CD4-positive, alpha-beta T cell treated with Interleukin-15 for 4 hours (primary cell): Measurements from ENCODE around the gene FOXO1.

ENCODE experiments used
- DNase-seq: peaks from one replicate; pipeline ENCODE4 v3.0.0-alpha.2; 2020; ENCODE audit warnings: low spot score

Gene FOXO1

DNA sequence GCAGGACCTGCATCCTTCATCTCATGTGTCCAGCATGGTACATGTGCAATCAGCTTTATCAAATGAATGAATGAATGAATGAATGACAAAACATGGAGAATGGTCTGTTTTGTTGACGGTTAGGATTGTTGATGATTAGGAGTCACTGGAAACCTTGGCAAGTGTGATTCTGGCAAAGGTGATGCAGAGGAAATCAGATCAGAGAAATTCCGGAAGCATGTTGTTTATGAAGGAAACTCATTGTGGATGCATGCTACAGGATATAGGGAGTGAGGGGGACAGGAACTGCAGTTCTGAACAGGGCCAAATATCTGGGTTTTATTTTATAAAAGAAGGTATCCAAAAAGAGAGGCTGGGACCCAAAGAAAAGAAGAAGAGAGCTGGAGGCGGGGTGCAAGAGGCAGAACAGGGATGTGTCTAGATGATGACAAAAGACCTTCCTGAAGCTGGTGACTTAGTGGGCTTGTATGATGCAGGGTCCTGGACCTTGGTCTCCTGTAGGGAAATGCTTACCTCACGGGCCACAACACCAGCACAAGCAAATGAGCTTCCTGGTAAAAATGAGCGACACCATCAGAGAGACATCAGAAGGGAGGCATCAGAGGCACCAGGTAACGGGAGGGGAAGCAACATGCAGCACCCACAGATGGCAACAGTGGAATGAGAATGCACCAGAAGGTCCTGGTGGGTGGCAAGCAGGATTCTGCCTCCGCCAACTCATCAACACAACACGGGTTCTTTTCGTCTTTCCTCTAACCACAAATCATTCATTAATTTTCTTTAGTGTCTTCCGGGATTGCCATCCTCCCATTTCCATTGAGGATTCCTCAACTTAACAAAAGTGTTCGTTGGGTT lies 159.6 kb downstream of the FOXO1 start:
- DNase-seq: no peak
